ENCODE data around the gene BICD1. TPM values are rescaled to one million over a fixed set of nuclear protein-coding genes. Genes with fewer than 3 reads are reported as not detected.

Gene BICD1
- polyA plus RNA-seq, 2 of the 4 experiments (the other 2 are of a cell fraction) = 13.0 to 24.3 TPM

GRCh38 chr12:32331133-32331532, 224.5 kb downstream of the BICD1 start:
- CTCF ChIA-PET = no interaction called here
- H3K9me3 ChIP-seq = no peaks in the 10 kb centered on the region
- H3K4me1 ChIP-seq = peaks cover 12% of the 10 kb centered on the region; the same call in 2 of the 3 replicates
- DNase-seq (ENCODE audit: low read depth in 1 of 2, low spot score in 1 of 2) = no peak
- TF ChIP-seq NFE2L2 (conservative IDR thresholded peaks at IDR 0.05; ENCODE audit: low read length) = no peak
- TF ChIP-seq TFCP2L1 (CRISPR knock-in tag; IDR thresholded peaks at IDR 0.05) = no peak
- no peak for TF ChIP-seq ELK1 (IDR thresholded peaks at IDR 0.05; ENCODE audit: low read depth, low read length)
- no peak for TF ChIP-seq FOSB (CRISPR knock-in tag; IDR thresholded peaks at IDR 0.05)
- no peak for ATAC-seq
- peak overlapping the region; percentile 32 for H3K4me2 ChIP-seq
- H3K27ac ChIP-seq = no peak overlapping the region
- POLR2A ChIA-PET = no interaction called here
- no peak for FAIRE-seq
- WGBS (ENCODE audit: missing lambda C conversion rate) = 89% methylated on average over 2 of the region's 2 CpGs
- H3K4me3 ChIP-seq = no peak overlapping the region

DNA sequence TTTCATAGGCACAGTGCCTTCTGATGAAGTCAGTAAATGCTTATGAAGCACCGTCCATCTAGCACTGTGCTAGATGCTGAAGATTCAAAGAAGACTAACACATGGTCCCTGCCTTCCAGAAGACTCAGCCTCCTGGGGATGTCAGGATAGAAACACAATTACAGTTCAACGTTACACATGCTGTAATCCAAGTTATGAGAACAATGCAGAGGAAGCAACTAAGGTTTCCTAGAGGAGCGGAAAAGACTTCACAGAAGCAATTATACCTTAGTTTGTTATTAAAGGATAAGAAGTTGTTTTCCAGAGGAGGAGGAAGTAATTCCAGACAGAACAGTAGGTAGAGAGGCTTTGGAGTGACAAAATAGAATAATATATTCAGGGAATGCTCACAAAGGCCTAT, 225.8 kb downstream of the BICD1 start:
- Histone ChIP-seq H3K4me2 (no peak overlapping the region), H3K27ac (no peak overlapping the region), H3K4me3 (no peak overlapping the region), H3K9me3 (no peaks in the 10 kb centered on the region), H3K4me1 (peaks cover 12% of the 10 kb centered on the region; the same call in 2 of the 3 replicates)
- no peak for TF ChIP-seq HOXA7 (CRISPR knock-in tag; IDR thresholded peaks at IDR 0.05)
- TF ChIP-seq E2F6 (IDR thresholded peaks at IDR 0.05; ENCODE audit: borderline replicate concordance, low read depth) = no peak
- no peak for TF ChIP-seq ELK1 (IDR thresholded peaks at IDR 0.05; ENCODE audit: low read depth, low read length)
- DNase-seq (ENCODE audit: low read depth in 1 of 2, low spot score in 1 of 2) (no peak), ATAC-seq (no peak), FAIRE-seq (no peak)
- WGBS (ENCODE audit: missing lambda C conversion rate) = 78% methylated on average over 3 of the region's 3 CpGs
- ChIA-PET CTCF (no interaction called here), POLR2A (no interaction called here)

- POLR2A ChIA-PET = no interaction called here
- ATAC-seq (no peak), DNase-seq (ENCODE audit: low read depth in 1 of 2, low spot score in 1 of 2) (no peak), FAIRE-seq (no peak)
- WGBS (ENCODE audit: missing lambda C conversion rate) = 95% methylated on average over 4 of the region's 4 CpGs
- Histone ChIP-seq H3K9me3 (no peaks in the 10 kb centered on the region), H3K4me2 (no peak overlapping the region), H3K4me3 (no peak overlapping the region), H3K27ac (no peak overlapping the region), H3K4me1 (peaks cover 12% of the 10 kb centered on the region; the same call in 2 of the 3 replicates)
- TF ChIP-seq TFCP2L1 (CRISPR knock-in tag; IDR thresholded peaks at IDR 0.05) = no peak
- TF ChIP-seq BCL3 (IDR thresholded peaks at IDR 0.05) = no peak
- TF ChIP-seq JUN (IDR thresholded peaks at IDR 0.05) = no peak
- TF ChIP-seq SREBF2 (IDR thresholded peaks at IDR 0.05) = no peak
- no peak for TF ChIP-seq FOXS1 (CRISPR knock-in tag; IDR thresholded peaks at IDR 0.05)
- no peak for TF ChIP-seq ZSCAN20 (CRISPR knock-in tag; IDR thresholded peaks at IDR 0.05)
- TF ChIP-seq E2F6 (IDR thresholded peaks at IDR 0.05; ENCODE audit: borderline replicate concordance, low read depth) = no peak
- no peak for TF ChIP-seq KDM1A (IDR thresholded peaks at IDR 0.05; ENCODE audit: low read depth)
- no peak for TF ChIP-seq CEBPB (IDR thresholded peaks at IDR 0.05)
- CTCF ChIA-PET = interaction anchor here (0.7 to 2.7 kb wide), 7 partner anchors 22 to 681 kb away, joined by 3 to 7 read pairs (median 4); partner anchors contain the start of gene YARS2
Observed at GRCh38 chr12:32334371-32334777, 227.7 kb downstream of the BICD1 start.

- FAIRE-seq (no peak), DNase-seq (ENCODE audit: low read depth in 1 of 2, low spot score in 1 of 2) (no peak), ATAC-seq (no peak)
- H3K27ac ChIP-seq = no peak overlapping the region
- 91% methylated on average over 4 of the region's 4 CpGs for WGBS (ENCODE audit: missing lambda C conversion rate)
- H3K4me2 ChIP-seq = no peak overlapping the region
- H3K4me1 ChIP-seq = peaks cover 7% of the 10 kb centered on the region; the same call in 2 of the 3 replicates
- CTCF ChIA-PET = no interaction called here
- no peak overlapping the region for H3K4me3 ChIP-seq
- no peaks in the 10 kb centered on the region for H3K9me3 ChIP-seq
- POLR2A ChIA-PET = no interaction called here
- TF ChIP-seq RNF2 (IDR thresholded peaks at IDR 0.05; ENCODE audit: borderline replicate concordance, low read depth) (no peak), RAD21 (conservative IDR thresholded peaks at IDR 0.05 in 1 of 2, IDR thresholded peaks at IDR 0.05 in 1 of 2) (no peak), E2F6 (IDR thresholded peaks at IDR 0.05; ENCODE audit: borderline replicate concordance, low read depth) (no peak), ESRRA (IDR thresholded peaks at IDR 0.05; ENCODE audit: borderline replicate concordance, low read length) (no peak), GATA3 (IDR thresholded peaks at IDR 0.05; ENCODE audit: borderline replicate concordance) (no peak), POLR2AphosphoS2 (conservative IDR thresholded peaks at IDR 0.05; ENCODE audit: low read length) (no peak), BCL3 (IDR thresholded peaks at IDR 0.05) (no peak), CBX2 (IDR thresholded peaks at IDR 0.05; ENCODE audit: borderline replicate concordance, low read depth) (no peak), SMC3 (IDR thresholded peaks at IDR 0.05) (no peak), CBX8 (IDR thresholded peaks at IDR 0.05) (no peak), ZFP36 (IDR thresholded peaks at IDR 0.05; ENCODE audit: borderline replicate concordance, partially characterized antibody) (no peak), MYC (IDR thresholded peaks at IDR 0.05; ENCODE audit: borderline replicate concordance, low read length) (no peak)
Observed at GRCh38 chr12:32336261-32336660, 229.6 kb downstream of the BICD1 start.
